ENCODE results near the gene AOX1.
A peak's percentile ranks its signal among the peaks of the same experiment; 100 is the strongest.
"Not testable (repeated sequence)": the region's sequence is repeated elsewhere in the genome, so short reads cannot be mapped to it uniquely, and the experiment has no call there.

The AOX1 gene

DNA sequence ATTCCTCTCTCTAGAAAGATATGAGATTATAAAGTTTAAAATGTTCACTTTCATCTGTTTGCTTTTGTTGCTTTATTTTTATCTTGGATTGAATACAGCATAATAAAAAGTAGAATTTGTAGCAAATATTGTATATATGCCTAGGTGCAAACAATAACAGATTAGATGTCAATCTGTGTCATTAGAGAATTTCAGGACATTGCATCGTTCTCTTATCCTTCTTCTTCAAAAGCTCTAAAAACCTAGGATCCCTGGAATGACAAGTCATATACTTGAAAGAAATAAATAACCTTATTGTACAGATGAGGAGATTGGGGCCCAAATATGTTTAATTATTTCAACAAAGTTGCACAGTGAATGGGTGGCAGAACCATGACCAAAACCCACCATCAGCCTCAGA, 123.1 kb downstream of the AOX1 start:
- no peak for TF ChIP-seq CTCF (IDR thresholded peaks at IDR 0.05; ENCODE audit: insufficient read depth, missing control alignments)
- FAIRE-seq = no peak
- DNase-seq (ENCODE audit: insufficient read length, low spot score) = no peak

- peak; percentile 77 for TF ChIP-seq CTCF (IDR thresholded peaks at IDR 0.05; ENCODE audit: insufficient read depth, missing control alignments)
- peak; percentile 27 for DNase-seq (ENCODE audit: insufficient read length, low spot score)
- peak; percentile 66 for FAIRE-seq
These were observed 127.3 kb downstream of the AOX1 start for GRCh38 chr2:200713003-200713703.

DNA sequence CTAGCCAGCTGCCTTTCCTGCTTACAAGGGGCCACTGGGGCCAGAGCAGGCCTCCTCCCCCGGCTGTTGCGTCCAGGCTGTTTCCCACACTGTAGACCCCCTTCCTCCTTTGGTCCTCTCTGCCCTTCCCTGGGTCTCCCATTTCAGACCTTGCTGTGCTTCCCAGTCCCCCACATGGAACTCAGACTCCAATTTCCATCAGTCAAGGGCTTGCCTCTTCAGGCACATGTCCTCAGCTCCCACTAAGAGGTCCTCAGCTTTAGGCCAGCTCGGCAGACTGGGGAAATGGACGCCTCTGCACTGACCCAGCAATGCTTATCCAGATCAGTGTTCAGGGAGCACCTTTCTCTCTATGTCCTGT, 127.9 kb downstream of the AOX1 start:
- no peak for FAIRE-seq
- no peak for TF ChIP-seq CTCF (IDR thresholded peaks at IDR 0.05; ENCODE audit: insufficient read depth, missing control alignments)
- no peak for DNase-seq (ENCODE audit: insufficient read length, low spot score)

GRCh38 chr2:200715014-200715413, 129.2 kb downstream of the AOX1 start:
- DNase-seq (ENCODE audit: insufficient read length, low spot score); FAIRE-seq: not testable (repeated sequence)

DNA sequence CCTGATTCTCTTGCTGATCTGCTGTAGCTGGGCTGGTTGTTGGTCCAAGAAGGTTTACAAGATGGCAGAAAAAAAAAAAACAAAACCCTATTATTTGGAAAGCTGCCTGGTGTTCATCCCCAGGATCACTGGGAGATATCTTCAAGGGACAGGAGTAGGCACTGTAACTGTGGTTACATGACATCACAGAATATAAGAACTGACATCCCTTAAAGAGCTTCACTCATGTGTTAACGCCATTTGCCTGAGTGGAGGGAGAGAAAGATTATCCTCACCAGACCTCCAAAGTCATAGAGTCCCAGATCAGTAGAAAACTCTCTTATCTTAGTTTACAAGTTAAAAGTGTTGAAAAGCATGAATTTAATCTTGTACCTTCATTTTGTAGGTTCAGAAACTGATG, 130.6 kb downstream of the AOX1 start:
- FAIRE-seq (no peak), DNase-seq (ENCODE audit: insufficient read length, low spot score) (no peak)
- no peak for TF ChIP-seq CTCF (IDR thresholded peaks at IDR 0.05; ENCODE audit: insufficient read depth, missing control alignments)

All from D721Med (cell line).